OCI-LY3 (cell line): ENCODE measurements around the gene YPEL4.
A peak's percentile ranks its signal among the peaks of the same experiment; 100 is the strongest.

Source experiments
- H2AFZ ChIP-seq: fragments of 200-600, 300-600 bp; shearing (Covaris generic); 2 replicates; pipeline ENCODE4 v1.6.0; 2014; ENCODE audit warnings: antibody characterized with exemption, low read depth, low read length
- H3K27ac ChIP-seq: fragments of 200-600, 300-600 bp; sonication (generic); 2 replicates; pipeline ENCODE4 v1.5.1; 2014; ENCODE audit warnings: mild to moderate bottlenecking, low read length, moderate library complexity, mixed read lengths
- H3K27me3 ChIP-seq: fragments of 200-600, 300-600 bp; sonication (generic); 2 replicates; pipeline ENCODE4 v1.6.1; 2014; ENCODE audit warnings: low read depth, low read length, mixed read lengths
- H3K36me3 ChIP-seq: fragments of 200-600, 300-600 bp; sonication (generic); replicated peaks from 2 replicates; pipeline ENCODE3; 2014; ENCODE audit warnings: low read depth, low read length, mixed read lengths
- H3K4me1 ChIP-seq: fragments of 300-600, 200-600 bp; sonication (generic); 2 replicates; pipeline ENCODE4 v1.6.1; 2014; ENCODE audit warnings: low read length, mixed read lengths
- H3K4me2 ChIP-seq: fragments of 200-600, 300-600 bp; sonication (generic); 2 replicates; pipeline ENCODE4 v1.6.1; 2014; ENCODE audit warnings: low read length, mixed read lengths
- H3K4me3 ChIP-seq: fragments of 300-600, 200-600 bp; sonication (generic); 2 replicates; pipeline ENCODE4 v1.5.1; 2014; ENCODE audit warnings: antibody characterized with exemption, mild to moderate bottlenecking, low read length, moderate library complexity
- H3K79me2 ChIP-seq: fragments of 300-600, 200-600 bp; shearing (Covaris generic); 2 replicates; pipeline ENCODE4 v1.6.1; 2014; ENCODE audit warnings: mild to moderate bottlenecking, low read length, mixed read lengths
- H3K9ac ChIP-seq: fragments of 300-600, 200-600 bp; shearing (Covaris generic); 2 replicates; pipeline ENCODE4 v1.6.0; 2014; ENCODE audit warnings: mild to moderate bottlenecking, low read length, moderate library complexity
- H3K9me3 ChIP-seq: fragments of 200-600, 300-600 bp; shearing (Covaris generic); 2 replicates; pipeline ENCODE4 v1.6.1; 2014; ENCODE audit warnings: low read length, mixed read lengths; ENCODE audit not compliant: insufficient read depth
- H4K20me1 ChIP-seq: fragments of 200-600, 300-600 bp; sonication (generic); 2 replicates; pipeline ENCODE4 v1.6.1; 2016; ENCODE audit warnings: low read length, mixed read lengths; ENCODE audit not compliant: insufficient read depth
- EZH2phosphoT487 ChIP-seq: fragments of 200-600 bp; shearing (Covaris generic); IDR thresholded peaks from 2 replicates; pipeline ENCODE4 v1.6.1; 2018; ENCODE audit warnings: antibody characterized with exemption, mixed run types, low read depth
- TF ChIP-seq, protein P1 (sequence below): fragments of 200-600, 300-600 bp; sonication (generic); IDR thresholded peaks from 2 replicates; pipeline ENCODE4 v1.5.1; 2014; ENCODE audit warnings: antibody characterized with exemption, low read length, low read depth

Gene YPEL4

DNA sequence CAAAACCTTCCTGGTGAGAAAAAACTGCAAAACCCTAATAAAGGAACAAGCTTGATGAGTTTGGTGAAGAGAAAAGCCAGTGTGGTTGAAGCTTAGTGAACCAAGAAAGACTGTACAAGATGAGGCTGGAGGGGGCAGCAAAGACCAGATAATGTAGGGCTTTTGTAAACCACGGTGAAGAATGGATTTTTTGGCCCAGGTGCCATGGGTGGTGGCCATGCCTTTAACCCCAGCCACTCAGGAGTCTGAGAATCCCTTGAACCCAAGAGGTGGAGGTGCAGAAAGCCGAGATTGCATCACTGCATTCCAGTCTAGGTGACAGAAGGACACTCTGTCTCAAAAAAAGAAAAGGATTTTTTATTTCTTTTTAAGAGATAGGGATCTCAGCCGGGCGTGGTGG lies 13.2 kb upstream of the YPEL4 start:
- Histone ChIP-seq H3K4me3 (no peak overlapping the region), H4K20me1 (no peaks in the 10 kb centered on the region), H3K9ac (no peak overlapping the region), H2AFZ (no peak overlapping the region), H3K36me3 (peaks cover 27% of the 10 kb centered on the region), H3K4me2 (no peak overlapping the region), H3K79me2 (peaks cover 19% of the 10 kb centered on the region), H3K27ac (no peak overlapping the region), H3K9me3 (no peaks in the 10 kb centered on the region), H3K27me3 (no peaks in the 10 kb centered on the region), H3K4me1 (peaks cover 9% of the 10 kb centered on the region)
- TF ChIP-seq EZH2phosphoT487: no peak
- TF ChIP-seq, protein P1, sequence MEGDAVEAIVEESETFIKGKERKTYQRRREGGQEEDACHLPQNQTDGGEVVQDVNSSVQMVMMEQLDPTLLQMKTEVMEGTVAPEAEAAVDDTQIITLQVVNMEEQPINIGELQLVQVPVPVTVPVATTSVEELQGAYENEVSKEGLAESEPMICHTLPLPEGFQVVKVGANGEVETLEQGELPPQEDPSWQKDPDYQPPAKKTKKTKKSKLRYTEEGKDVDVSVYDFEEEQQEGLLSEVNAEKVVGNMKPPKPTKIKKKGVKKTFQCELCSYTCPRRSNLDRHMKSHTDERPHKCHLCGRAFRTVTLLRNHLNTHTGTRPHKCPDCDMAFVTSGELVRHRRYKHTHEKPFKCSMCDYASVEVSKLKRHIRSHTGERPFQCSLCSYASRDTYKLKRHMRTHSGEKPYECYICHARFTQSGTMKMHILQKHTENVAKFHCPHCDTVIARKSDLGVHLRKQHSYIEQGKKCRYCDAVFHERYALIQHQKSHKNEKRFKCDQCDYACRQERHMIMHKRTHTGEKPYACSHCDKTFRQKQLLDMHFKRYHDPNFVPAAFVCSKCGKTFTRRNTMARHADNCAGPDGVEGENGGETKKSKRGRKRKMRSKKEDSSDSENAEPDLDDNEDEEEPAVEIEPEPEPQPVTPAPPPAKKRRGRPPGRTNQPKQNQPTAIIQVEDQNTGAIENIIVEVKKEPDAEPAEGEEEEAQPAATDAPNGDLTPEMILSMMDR: peak; percentile 49

DNA sequence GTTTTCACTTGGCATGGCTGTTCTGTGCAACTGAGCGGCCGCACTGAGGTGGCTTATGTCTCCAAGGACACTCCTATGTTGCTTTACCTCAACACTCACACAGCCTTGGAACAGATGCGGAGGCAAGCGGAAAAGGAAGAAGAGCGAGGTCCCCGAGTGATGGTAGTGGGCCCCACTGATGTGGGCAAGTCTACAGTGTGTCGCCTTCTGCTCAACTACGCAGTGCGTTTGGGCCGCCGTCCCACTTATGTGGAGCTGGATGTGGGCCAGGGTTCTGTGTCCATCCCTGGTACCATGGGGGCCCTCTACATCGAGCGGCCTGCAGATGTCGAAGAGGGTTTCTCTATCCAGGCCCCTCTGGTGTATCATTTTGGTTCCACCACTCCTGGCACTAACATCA lies 10.0 kb upstream of the YPEL4 start:
- Histone ChIP-seq H3K27me3 (no peaks in the 10 kb centered on the region), H3K36me3 (peaks cover 27% of the 10 kb centered on the region), H3K4me2 (no peak overlapping the region), H3K79me2 (peaks cover 22% of the 10 kb centered on the region), H2AFZ (no peak overlapping the region), H3K4me3 (no peak overlapping the region), H3K9ac (no peak overlapping the region), H4K20me1 (no peaks in the 10 kb centered on the region), H3K27ac (no peak overlapping the region), H3K9me3 (no peaks in the 10 kb centered on the region), H3K4me1 (peaks cover 8% of the 10 kb centered on the region; the same call in 1 of the 2 replicates)
- TF ChIP-seq EZH2phosphoT487: no peak
- TF ChIP-seq, protein P1: no peak

DNA sequence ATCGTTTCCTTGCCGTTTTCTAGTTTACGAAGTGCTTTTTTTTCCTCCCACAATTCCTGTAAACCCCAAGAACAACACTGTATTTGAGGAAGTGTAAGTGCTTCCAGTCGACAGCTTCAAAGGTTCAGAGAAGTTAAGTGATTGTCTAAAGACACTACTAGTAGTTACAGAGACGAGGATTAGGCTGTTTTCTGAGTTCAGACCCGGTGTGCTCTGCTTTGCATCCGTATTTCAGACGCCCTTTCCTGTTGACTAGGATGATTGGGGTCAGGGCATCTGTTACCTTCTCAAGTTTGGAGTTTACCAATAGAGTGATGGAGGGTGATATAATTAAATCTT lies 8.3 kb upstream of the YPEL4 start:
- peak overlapping the region; percentile 82 for H2AFZ ChIP-seq
- H3K4me1 ChIP-seq: peaks cover 8% of the 10 kb centered on the region; the same call in 1 of the 2 replicates
- H3K9me3 ChIP-seq: no peaks in the 10 kb centered on the region
- peak overlapping the region; percentile 21 for H3K27ac ChIP-seq
- peak overlapping the region; percentile 90 for H3K4me3 ChIP-seq
- peak overlapping the region; percentile 87 for H3K4me2 ChIP-seq
- H3K27me3 ChIP-seq: no peaks in the 10 kb centered on the region
- H4K20me1 ChIP-seq: no peaks in the 10 kb centered on the region
- peaks cover 27% of the 10 kb centered on the region for H3K36me3 ChIP-seq
- TF ChIP-seq EZH2phosphoT487: no peak
- TF ChIP-seq, protein P1: no peak
- peak overlapping the region; percentile 82 for H3K9ac ChIP-seq
- H3K79me2 ChIP-seq: peaks cover 22% of the 10 kb centered on the region

DNA sequence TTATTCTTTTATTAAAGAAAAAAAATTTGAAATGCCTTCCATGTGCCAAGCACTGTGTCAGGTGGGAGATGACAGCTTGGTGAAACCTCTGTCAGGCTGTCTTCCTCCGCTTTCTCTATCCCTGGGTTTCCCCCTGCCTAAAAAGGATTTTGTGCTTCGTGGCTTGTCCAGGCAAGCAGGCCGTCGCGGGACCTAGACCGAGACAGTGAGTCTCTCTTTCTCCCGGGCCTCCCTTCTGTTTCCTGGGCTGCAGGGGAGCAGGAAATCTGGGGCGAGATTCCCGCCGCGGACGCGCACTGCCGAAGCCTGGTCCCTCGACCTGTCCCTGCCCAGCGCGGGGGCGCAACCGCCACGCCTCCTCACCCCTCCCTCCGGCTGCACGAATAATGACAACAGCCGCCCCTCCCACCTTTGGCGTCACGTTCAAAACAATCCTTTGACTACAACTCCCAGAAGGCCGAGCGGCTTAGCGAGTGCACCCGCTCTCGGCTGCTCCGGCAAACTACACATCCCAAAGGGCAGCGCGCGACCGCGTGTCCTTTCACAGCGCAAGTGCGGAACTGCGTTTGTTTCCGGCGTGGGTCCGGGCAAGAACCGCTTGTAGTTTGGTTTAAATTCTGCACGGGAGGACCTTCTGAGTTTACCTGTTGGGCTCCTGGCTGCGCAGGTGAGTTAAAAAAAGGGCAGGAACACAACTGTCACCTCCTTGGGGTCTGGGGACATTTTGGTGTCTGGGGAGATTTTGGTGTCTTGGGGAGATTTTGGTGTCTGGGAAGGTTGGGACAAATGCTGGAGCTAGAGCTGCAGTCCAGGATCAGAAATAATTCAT lies 7.7 kb upstream of the YPEL4 start, which contains the start of gene CLP1:
CLP1 (plus strand) TSS at position 569 of the 829 bp plus-strand sequence. CDS start 1,715 bp downstream, outside the sequence.
- peak within 1 kb of the TSS; percentile 82 for H3K9ac ChIP-seq
- peaks cover 24% of the 10 kb centered on the region for H3K36me3 ChIP-seq
- H3K79me2 ChIP-seq: peaks cover 22% of the 10 kb centered on the region
- H3K4me1 ChIP-seq: peaks cover 8% of the 10 kb centered on the region; the same call in 1 of the 2 replicates
- no peak for TF ChIP-seq EZH2phosphoT487
- TF ChIP-seq, protein P1: no peak
- H3K9me3 ChIP-seq: no peaks in the 10 kb centered on the region
- no peaks in the 10 kb centered on the region for H3K27me3 ChIP-seq
- peak within 1 kb of the TSS; percentile 90 for H3K4me3 ChIP-seq
- H3K4me2 ChIP-seq: peak within 1 kb of the TSS; percentile 87
- H2AFZ ChIP-seq: peak within 1 kb of the TSS; percentile 91
- no peaks in the 10 kb centered on the region for H4K20me1 ChIP-seq
- peak within 1 kb of the TSS; percentile 21 for H3K27ac ChIP-seq
